GM23338 (cell line): ENCODE measurements around the gene PHTF1. TPM values are rescaled to one million over a fixed set of nuclear protein-coding genes. Genes with fewer than 3 reads are reported as not detected.

Source experiments
- ATAC-seq: fragments of 200-7000 bp; cut with Tn5 transposase; 3 replicates; pipeline ENCODE4 v1.9.1; 2020
- DNase-seq: peaks from one replicate; pipeline ENCODE4 v3.0.0-alpha.2; 2015; ENCODE audit warnings: low spot score
- H2AFZ ChIP-seq: fragments of 200-600 bp; sonication (generic); 2 replicates; pipeline ENCODE4 v1.8.0; 2016; ENCODE audit warnings: antibody characterized with exemption, mild to moderate bottlenecking, moderate library complexity
- H3F3A ChIP-seq: fragments of 200-600 bp; sonication (generic); replicated peaks from 2 replicates; pipeline ENCODE4 v1.8.0; 2017; ENCODE audit warnings: antibody characterized with exemption, mixed run types, low read depth
- H3K27ac ChIP-seq: fragments of 200-600 bp; sonication (generic); 2 replicates; pipeline ENCODE4 v1.6.1; 2016; ENCODE audit warnings: low read depth
- H3K27me3 ChIP-seq: fragments of 200-600 bp; sonication (generic); 2 replicates; pipeline ENCODE4 v1.8.0; 2016; ENCODE audit warnings: mild to moderate bottlenecking, mixed run types, moderate library complexity; ENCODE audit not compliant: insufficient read depth
- H3K36me3 ChIP-seq: fragments of 200-600 bp; sonication (generic); 2 replicates; pipeline ENCODE4 v1.8.0; 2016; ENCODE audit warnings: mild to moderate bottlenecking; ENCODE audit not compliant: insufficient read depth
- H3K4me1 ChIP-seq: fragments of 200-600 bp; sonication (generic); 2 replicates; pipeline ENCODE4 v1.8.0; 2016; ENCODE audit warnings: mild to moderate bottlenecking, moderate library complexity; ENCODE audit not compliant: insufficient read depth
- H3K4me2 ChIP-seq: fragments of 200-600 bp; sonication (generic); 2 replicates; pipeline ENCODE4 v1.7.1; 2017; ENCODE audit warnings: mixed run types
- H3K4me3 ChIP-seq: fragments of 200-600 bp; sonication (generic); 2 replicates; pipeline ENCODE4 v1.6.1; 2016; ENCODE audit warnings: mixed run types
- H3K79me2 ChIP-seq: fragments of 200-600 bp; sonication (generic); replicated peaks from 2 replicates; pipeline ENCODE4 v1.8.0; 2017; ENCODE audit warnings: mild to moderate bottlenecking; ENCODE audit not compliant: insufficient read depth
- H3K9me2 ChIP-seq: fragments of 200-600 bp; sonication (generic); 2 replicates; pipeline ENCODE4 v1.8.0; 2017; ENCODE audit not compliant: insufficient read depth
- H4K20me1 ChIP-seq: fragments of 200-600 bp; sonication (generic); replicated peaks from 2 replicates; pipeline ENCODE4 v1.8.0; 2017; ENCODE audit warnings: mild to moderate bottlenecking; ENCODE audit not compliant: insufficient read depth
- H3K27ac Mint-ChIP-seq: 2 replicates; pipeline ENCODE4 v1.8.0; 2020; ENCODE audit warnings: inconsistent platforms, mild to moderate bottlenecking, moderate library complexity, mixed read lengths
- H3K27me3 Mint-ChIP-seq: 3 replicates; pipeline ENCODE4 v1.8.0; 2022; ENCODE audit warnings: low read depth, mild to moderate bottlenecking, moderate library complexity, mixed read lengths, inconsistent platforms; ENCODE audit not compliant: insufficient read depth, poor library complexity
- H3K36me3 Mint-ChIP-seq: 3 replicates; pipeline ENCODE4 v1.8.0; 2021; ENCODE audit warnings: low read depth, mild to moderate bottlenecking, inconsistent platforms, moderate library complexity, mixed read lengths
- H3K4me1 Mint-ChIP-seq: 3 replicates; pipeline ENCODE4 v1.8.0; 2020; ENCODE audit warnings: mild to moderate bottlenecking, inconsistent platforms, mixed read lengths
- H3K4me3 Mint-ChIP-seq: 3 replicates; pipeline ENCODE4 v1.8.0; 2021; ENCODE audit warnings: moderate library complexity, mild to moderate bottlenecking, inconsistent platforms, mixed read lengths
- H3K9me3 Mint-ChIP-seq: 3 replicates; pipeline ENCODE4 v1.8.0; 2020; ENCODE audit warnings: moderate library complexity, mild to moderate bottlenecking, inconsistent platforms, mixed read lengths
- CREB1 ChIP-seq: fragments of 250-450 bp; sonication (Bioruptor Pico); IDR thresholded peaks from 2 replicates; pipeline ENCODE4 v1.5.0; 2020; ENCODE audit warnings: low read depth, mild to moderate bottlenecking, moderate library complexity
- CTCF ChIP-seq, 2 experiments: fragments of 200-600 bp in 1 of 2; sonication (generic) in 1 of 2; conservative IDR thresholded peaks; 2 replicates each; pipeline versions ENCODE4 v1.5.1 to v1.6.1; 2016 to 2017; ENCODE audit warnings: antibody characterized with exemption in 2 of 2, low read depth in 2 of 2, mild to moderate bottlenecking in 2 of 2, moderate library complexity in 1 of 2
- ETS1 ChIP-seq: IDR thresholded peaks from 2 replicates; pipeline ENCODE4 v1.6.1; 2016; ENCODE audit warnings: antibody characterized with exemption
- EZH2 ChIP-seq: fragments of 200-600 bp; sonication (generic); IDR thresholded peaks from one replicate; pipeline ENCODE4 v1.8.0; 2017; ENCODE audit warnings: antibody characterized with exemption, mild to moderate bottlenecking, low read depth; ENCODE audit not compliant: unreplicated experiment
- NANOG ChIP-seq: IDR thresholded peaks from 2 replicates; pipeline ENCODE4 v1.6.1; 2016; ENCODE audit warnings: antibody characterized with exemption, borderline replicate concordance
- ZNF114 ChIP-seq: fragments of 250-450 bp; sonication (Bioruptor Pico); IDR thresholded peaks from 2 replicates; pipeline ENCODE4 v1.5.0; 2020; ENCODE audit warnings: mild to moderate bottlenecking, moderate library complexity
- ZNF331 ChIP-seq: fragments of 250-450 bp; sonication (Bioruptor Pico); IDR thresholded peaks from 2 replicates; pipeline ENCODE4 v1.5.0; 2020; ENCODE audit warnings: low read depth, mild to moderate bottlenecking, moderate library complexity
- ZNF462 ChIP-seq: fragments of 250-450 bp; sonication (Bioruptor Pico); IDR thresholded peaks from 2 replicates; pipeline ENCODE4 v1.5.0; 2020; ENCODE audit warnings: mild to moderate bottlenecking, moderate library complexity
- polyA plus RNA-seq: library from polyadenylated mRNA; unstranded; fragments of >200 nt; fragmentation: Nextera tagmentation; extraction: Ambion mirVana; gene quantifications from 2 replicates; pipeline ENCODE4 v1.2.1, GENCODE V29; 2016
- total RNA-seq: library from RNA; depleted of rRNA; stranded (reverse); fragments of >200 nt; shearing (Covaris generic); gene quantifications from 2 replicates; pipeline ENCODE4 v1.2.3, GENCODE V29; 2014

PHTF1 gene
- total and polyA plus RNA-seq, 2 experiments from 2014 or later, result 19.1 to 21.6 TPM

- no peak for ATAC-seq
- Histone ChIP-seq H3K27ac (no peak overlapping the region), H4K20me1 (peaks cover 2% of the 10 kb centered on the region; the same call in 1 of the 2 replicates), H3K36me3 (no peaks in the 10 kb centered on the region), H3K4me2 (no peak overlapping the region), H2AFZ (no peak overlapping the region), H3K4me1 (no peaks in the 10 kb centered on the region; the same call in 1 of the 2 replicates), H3K4me3 (no peak overlapping the region), H3F3A (no peaks in the 10 kb centered on the region), H3K79me2 (peaks cover 28% of the 10 kb centered on the region), H3K27me3 (no peaks in the 10 kb centered on the region), H3K9me2 (no peaks in the 10 kb centered on the region)
- Mint-ChIP-seq H3K4me3 (no peak overlapping the region), H3K4me1 (peaks cover 14% of the 10 kb centered on the region), H3K27me3 (no peaks in the 10 kb centered on the region), H3K9me3 (no peaks in the 10 kb centered on the region), H3K36me3 (peaks cover 26% of the 10 kb centered on the region; the same call in 2 of the 3 replicates), H3K27ac (no peak overlapping the region)
- TF ChIP-seq CTCF (conservative IDR thresholded peaks at IDR 0.05; ENCODE audit: low read depth in 2 of 2) (no peak), CREB1 (CRISPR knock-in tag) (no peak), ZNF331 (CRISPR knock-in tag) (no peak), EZH2 (no peak), ETS1 (no peak), ZNF462 (CRISPR knock-in tag) (no peak), NANOG (no peak), ZNF114 (CRISPR knock-in tag) (no peak)
- DNase-seq, result no peak
Observed at GRCh38 chr1:113792986-113793385, 33.7 kb upstream of the PHTF1 start.
